ENCODE data around the gene CCDC71.

Gene CCDC71

DNA sequence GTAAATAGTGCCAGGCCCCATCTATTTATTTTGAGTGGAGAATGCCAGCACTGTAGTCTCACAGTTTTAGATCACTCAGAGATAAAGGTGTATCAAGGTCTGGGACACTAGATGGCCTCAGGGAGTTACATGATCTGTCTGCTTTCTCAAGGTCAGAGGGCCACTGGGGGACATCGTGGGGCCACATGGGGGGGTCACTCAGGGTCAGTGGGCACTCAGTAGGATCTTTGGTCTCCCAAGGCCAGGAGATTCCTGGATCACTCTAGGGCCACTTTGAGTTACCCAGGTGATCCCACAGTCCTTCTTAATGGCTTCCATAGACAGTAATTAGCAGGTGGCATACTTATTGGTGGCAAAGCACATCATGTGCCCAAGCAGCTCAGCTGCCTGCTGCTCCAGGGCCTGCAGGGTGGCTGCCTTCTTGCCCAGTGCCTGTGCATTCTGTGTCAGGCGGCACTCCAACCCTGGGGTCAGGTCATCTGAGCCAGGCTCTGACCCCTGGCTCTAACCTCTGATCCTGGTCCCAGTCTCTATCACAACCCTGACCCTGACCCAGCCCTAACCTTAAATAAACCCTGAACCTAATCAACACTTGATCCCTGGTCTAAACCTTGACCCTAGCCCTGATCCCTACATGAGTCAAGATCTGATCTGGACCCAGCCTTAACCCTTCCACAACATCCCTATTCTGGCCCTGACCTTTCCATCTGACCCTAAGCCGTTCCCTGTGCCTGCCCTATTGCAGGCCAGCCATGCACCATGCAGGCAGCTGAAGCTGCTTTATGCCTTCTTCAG is 31.5 kb downstream of the CCDC71 start:
- H3K9me3 ChIP-seq (ENCODE audit: insufficient read depth, low read length, severe bottlenecking): no peaks in the 10 kb centered on the region
- ATAC-seq (ENCODE audit: insufficient read depth, low read depth) (no peak), DNase-seq (no peak)
- no peak overlapping the region for H3K4me3 ChIP-seq (ENCODE audit: low read depth in 1 of 2, low read length in 2 of 2)
- H3K9ac ChIP-seq (ENCODE audit: low read depth, low read length): no peak overlapping the region
- H3K4me2 ChIP-seq (ENCODE audit: insufficient read depth, low read length): no peak overlapping the region
- no peak overlapping the region for H3K27ac ChIP-seq (ENCODE audit: low read length)
- no peaks in the 10 kb centered on the region for H3K4me1 ChIP-seq (ENCODE audit: insufficient read depth, low read length)
- no peaks in the 10 kb centered on the region for H4K20me1 ChIP-seq (ENCODE audit: insufficient read depth, low read length)
- H2AFZ ChIP-seq (ENCODE audit: low read depth, low read length): no peak overlapping the region
- H3K79me2 ChIP-seq (ENCODE audit: insufficient read depth, low read length): no peaks in the 10 kb centered on the region
- no peaks in the 10 kb centered on the region for H3K36me3 ChIP-seq (ENCODE audit: insufficient read depth, low read length)
- no peaks in the 10 kb centered on the region for H3K27me3 ChIP-seq (ENCODE audit: insufficient read depth, low read length, poor library complexity)
- no peak for TF ChIP-seq EZH2 (IDR thresholded peaks at IDR 0.05; ENCODE audit: borderline replicate concordance, low read depth, low read length, severe bottlenecking)
- TF ChIP-seq, protein P1, sequence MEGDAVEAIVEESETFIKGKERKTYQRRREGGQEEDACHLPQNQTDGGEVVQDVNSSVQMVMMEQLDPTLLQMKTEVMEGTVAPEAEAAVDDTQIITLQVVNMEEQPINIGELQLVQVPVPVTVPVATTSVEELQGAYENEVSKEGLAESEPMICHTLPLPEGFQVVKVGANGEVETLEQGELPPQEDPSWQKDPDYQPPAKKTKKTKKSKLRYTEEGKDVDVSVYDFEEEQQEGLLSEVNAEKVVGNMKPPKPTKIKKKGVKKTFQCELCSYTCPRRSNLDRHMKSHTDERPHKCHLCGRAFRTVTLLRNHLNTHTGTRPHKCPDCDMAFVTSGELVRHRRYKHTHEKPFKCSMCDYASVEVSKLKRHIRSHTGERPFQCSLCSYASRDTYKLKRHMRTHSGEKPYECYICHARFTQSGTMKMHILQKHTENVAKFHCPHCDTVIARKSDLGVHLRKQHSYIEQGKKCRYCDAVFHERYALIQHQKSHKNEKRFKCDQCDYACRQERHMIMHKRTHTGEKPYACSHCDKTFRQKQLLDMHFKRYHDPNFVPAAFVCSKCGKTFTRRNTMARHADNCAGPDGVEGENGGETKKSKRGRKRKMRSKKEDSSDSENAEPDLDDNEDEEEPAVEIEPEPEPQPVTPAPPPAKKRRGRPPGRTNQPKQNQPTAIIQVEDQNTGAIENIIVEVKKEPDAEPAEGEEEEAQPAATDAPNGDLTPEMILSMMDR (IDR thresholded peaks at IDR 0.05; ENCODE audit: borderline replicate concordance, extremely low read depth, low read length, poor library complexity, severe bottlenecking): no peak

DNA sequence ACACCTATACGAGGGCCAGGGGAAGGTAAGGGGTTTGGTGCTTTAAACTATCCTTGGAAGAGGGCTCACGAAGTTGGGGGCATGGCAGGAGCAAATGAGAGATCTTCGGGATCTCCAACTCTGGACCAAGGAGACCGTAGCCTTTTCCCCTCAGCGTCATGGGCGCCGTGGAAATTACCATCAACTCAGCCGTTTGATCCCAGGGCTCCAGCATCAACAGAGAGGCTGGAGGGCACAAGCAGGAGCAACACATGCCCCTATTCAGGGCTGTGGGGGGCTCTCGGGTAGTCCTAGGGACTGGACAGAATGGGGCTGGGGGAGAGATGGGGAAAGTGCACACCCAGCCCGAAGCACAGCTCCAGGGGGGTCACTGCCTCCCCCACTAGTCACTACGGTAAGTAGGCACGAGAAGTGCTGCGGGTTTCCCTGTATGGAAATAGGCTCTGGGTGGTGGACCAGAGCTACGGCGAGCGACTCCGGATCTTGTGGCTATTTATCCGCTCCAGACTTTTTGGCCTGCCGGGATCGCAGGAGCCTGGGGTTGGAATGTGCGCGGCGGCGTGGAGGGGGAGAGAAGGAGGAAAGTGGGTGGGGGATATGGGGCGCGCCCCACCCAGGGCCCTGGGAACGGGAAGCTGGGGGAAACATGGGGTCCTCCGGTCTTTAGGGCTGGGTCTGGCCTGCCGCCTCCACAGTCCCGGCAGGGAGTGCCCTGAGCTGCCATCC is 32.7 kb downstream of the CCDC71 start:
- Histone ChIP-seq H3K79me2 (ENCODE audit: insufficient read depth, low read length) (no peaks in the 10 kb centered on the region), H3K9me3 (ENCODE audit: insufficient read depth, low read length, severe bottlenecking) (no peaks in the 10 kb centered on the region), H3K4me1 (ENCODE audit: insufficient read depth, low read length) (no peaks in the 10 kb centered on the region), H3K9ac (ENCODE audit: low read depth, low read length) (no peak overlapping the region), H2AFZ (ENCODE audit: low read depth, low read length) (no peak overlapping the region), H3K27me3 (ENCODE audit: insufficient read depth, low read length, poor library complexity) (no peaks in the 10 kb centered on the region), H3K4me3 (ENCODE audit: low read depth in 1 of 2, low read length in 2 of 2) (no peak overlapping the region), H3K4me2 (ENCODE audit: insufficient read depth, low read length) (no peak overlapping the region), H3K36me3 (ENCODE audit: insufficient read depth, low read length) (no peaks in the 10 kb centered on the region), H4K20me1 (ENCODE audit: insufficient read depth, low read length) (no peaks in the 10 kb centered on the region), H3K27ac (ENCODE audit: low read length) (no peak overlapping the region)
- DNase-seq (no peak), ATAC-seq (ENCODE audit: insufficient read depth, low read depth) (no peak)
- TF ChIP-seq EZH2 (IDR thresholded peaks at IDR 0.05; ENCODE audit: borderline replicate concordance, low read depth, low read length, severe bottlenecking): no peak
- TF ChIP-seq, protein P1 (IDR thresholded peaks at IDR 0.05; ENCODE audit: borderline replicate concordance, extremely low read depth, low read length, poor library complexity, severe bottlenecking): no peak

DNA sequence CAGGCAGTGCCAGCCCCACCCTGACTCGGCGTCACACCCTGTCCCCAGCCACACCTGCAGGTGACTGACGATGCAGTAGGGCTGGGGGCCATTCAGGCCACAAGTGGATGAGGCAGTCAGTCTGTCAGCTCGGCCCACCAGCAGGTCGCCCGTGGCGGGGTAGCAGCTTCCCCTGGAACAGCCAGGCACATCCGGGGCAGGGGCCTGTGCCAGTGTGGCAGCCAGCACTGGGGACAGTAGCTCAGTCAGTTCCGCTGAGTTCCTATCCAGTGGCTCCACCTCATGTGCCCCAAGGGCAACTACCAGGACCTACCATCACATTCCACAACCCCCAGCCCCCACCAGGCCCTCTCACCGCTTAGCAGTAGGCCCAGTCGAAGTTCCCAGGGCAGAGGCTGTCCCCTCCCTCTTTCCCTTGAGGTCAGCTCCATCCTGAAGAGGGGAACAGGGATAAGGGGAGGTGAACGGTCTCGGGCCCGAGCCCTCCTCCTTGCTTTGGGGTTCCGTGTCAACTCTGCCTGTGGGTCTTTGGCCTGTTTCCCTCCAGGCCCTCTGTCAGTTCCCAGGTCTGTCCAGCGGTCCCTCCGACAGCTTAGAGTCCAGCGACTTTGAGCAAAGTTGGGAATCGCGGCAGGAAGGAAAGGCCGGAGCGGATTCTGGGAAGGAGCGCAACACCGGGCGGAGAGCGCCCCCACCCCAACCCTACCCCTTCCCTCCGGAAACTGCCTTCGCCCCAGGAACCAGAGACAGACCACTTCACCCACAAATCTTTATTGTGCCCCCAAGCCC is 33.5 kb downstream of the CCDC71 start, which contains the start of gene LAMB2:
LAMB2 (minus strand) TSS at position 614 of the 789 bp plus-strand sequence; CDS start at position 431, 183 bp downstream.
- H3K79me2 ChIP-seq (ENCODE audit: insufficient read depth, low read length): no peaks in the 10 kb centered on the region
- no peak within 1 kb of the TSS for H3K27ac ChIP-seq (ENCODE audit: low read length)
- no peak within 1 kb of the TSS for H3K4me3 ChIP-seq (ENCODE audit: low read depth in 1 of 2, low read length in 2 of 2)
- no peaks in the 10 kb centered on the region for H3K4me1 ChIP-seq (ENCODE audit: insufficient read depth, low read length)
- no peaks in the 10 kb centered on the region for H3K27me3 ChIP-seq (ENCODE audit: insufficient read depth, low read length, poor library complexity)
- H2AFZ ChIP-seq (ENCODE audit: low read depth, low read length): no peak within 1 kb of the TSS
- no peak within 1 kb of the TSS for H3K9ac ChIP-seq (ENCODE audit: low read depth, low read length)
- DNase-seq (no peak), ATAC-seq (ENCODE audit: insufficient read depth, low read depth) (no peak)
- H3K4me2 ChIP-seq (ENCODE audit: insufficient read depth, low read length): no peak within 1 kb of the TSS
- H3K36me3 ChIP-seq (ENCODE audit: insufficient read depth, low read length): no peaks in the 10 kb centered on the region
- no peaks in the 10 kb centered on the region for H4K20me1 ChIP-seq (ENCODE audit: insufficient read depth, low read length)
- TF ChIP-seq, protein P1 (IDR thresholded peaks at IDR 0.05; ENCODE audit: borderline replicate concordance, extremely low read depth, low read length, poor library complexity, severe bottlenecking): no peak
- TF ChIP-seq EZH2 (IDR thresholded peaks at IDR 0.05; ENCODE audit: borderline replicate concordance, low read depth, low read length, severe bottlenecking): no peak
- H3K9me3 ChIP-seq (ENCODE audit: insufficient read depth, low read length, severe bottlenecking): no peaks in the 10 kb centered on the region
